ENCODE data around the gene FAM98B.

- TF ChIP-seq ARNTL (CRISPR knock-in tag; IDR thresholded peaks at IDR 0.05; ENCODE audit: borderline replicate concordance, low read depth) (no peak), RARB (CRISPR knock-in tag; IDR thresholded peaks at IDR 0.05) (no peak), PATZ1 (CRISPR knock-in tag; IDR thresholded peaks at IDR 0.05; ENCODE audit: borderline replicate concordance) (no peak), ESRRG (CRISPR knock-in tag; IDR thresholded peaks at IDR 0.05) (no peak), TSHZ2 (CRISPR knock-in tag; IDR thresholded peaks at IDR 0.05) (no peak), SNAI2 (CRISPR knock-in tag; IDR thresholded peaks at IDR 0.05) (no peak), GLIS3 (CRISPR knock-in tag; IDR thresholded peaks at IDR 0.05) (no peak), TOX (CRISPR knock-in tag; IDR thresholded peaks at IDR 0.05; ENCODE audit: borderline replicate concordance) (no peak), CREB5 (CRISPR knock-in tag; IDR thresholded peaks at IDR 0.05; ENCODE audit: low read depth) (no peak)
These were observed 7.3 kb downstream of the FAM98B start for GRCh38 chr15:38461066-38461833.
